Measurements from ENCODE around the gene APOBEC3C.
"Not testable (repeated sequence)": the region's sequence is repeated elsewhere in the genome, so short reads cannot be mapped to it uniquely, and the experiment has no call there.

The APOBEC3C gene

GRCh38 chr22:38973289-38974169 lies 40.5 kb upstream of the APOBEC3C start:
- Histone ChIP-seq H3K27ac (no peak overlapping the region), H3K4me3 (no peak overlapping the region)
- DNase-seq (ENCODE audit: low spot score): no peak
- TF ChIP-seq, protein P1, sequence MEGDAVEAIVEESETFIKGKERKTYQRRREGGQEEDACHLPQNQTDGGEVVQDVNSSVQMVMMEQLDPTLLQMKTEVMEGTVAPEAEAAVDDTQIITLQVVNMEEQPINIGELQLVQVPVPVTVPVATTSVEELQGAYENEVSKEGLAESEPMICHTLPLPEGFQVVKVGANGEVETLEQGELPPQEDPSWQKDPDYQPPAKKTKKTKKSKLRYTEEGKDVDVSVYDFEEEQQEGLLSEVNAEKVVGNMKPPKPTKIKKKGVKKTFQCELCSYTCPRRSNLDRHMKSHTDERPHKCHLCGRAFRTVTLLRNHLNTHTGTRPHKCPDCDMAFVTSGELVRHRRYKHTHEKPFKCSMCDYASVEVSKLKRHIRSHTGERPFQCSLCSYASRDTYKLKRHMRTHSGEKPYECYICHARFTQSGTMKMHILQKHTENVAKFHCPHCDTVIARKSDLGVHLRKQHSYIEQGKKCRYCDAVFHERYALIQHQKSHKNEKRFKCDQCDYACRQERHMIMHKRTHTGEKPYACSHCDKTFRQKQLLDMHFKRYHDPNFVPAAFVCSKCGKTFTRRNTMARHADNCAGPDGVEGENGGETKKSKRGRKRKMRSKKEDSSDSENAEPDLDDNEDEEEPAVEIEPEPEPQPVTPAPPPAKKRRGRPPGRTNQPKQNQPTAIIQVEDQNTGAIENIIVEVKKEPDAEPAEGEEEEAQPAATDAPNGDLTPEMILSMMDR (IDR thresholded peaks at IDR 0.05): no peak

DNA sequence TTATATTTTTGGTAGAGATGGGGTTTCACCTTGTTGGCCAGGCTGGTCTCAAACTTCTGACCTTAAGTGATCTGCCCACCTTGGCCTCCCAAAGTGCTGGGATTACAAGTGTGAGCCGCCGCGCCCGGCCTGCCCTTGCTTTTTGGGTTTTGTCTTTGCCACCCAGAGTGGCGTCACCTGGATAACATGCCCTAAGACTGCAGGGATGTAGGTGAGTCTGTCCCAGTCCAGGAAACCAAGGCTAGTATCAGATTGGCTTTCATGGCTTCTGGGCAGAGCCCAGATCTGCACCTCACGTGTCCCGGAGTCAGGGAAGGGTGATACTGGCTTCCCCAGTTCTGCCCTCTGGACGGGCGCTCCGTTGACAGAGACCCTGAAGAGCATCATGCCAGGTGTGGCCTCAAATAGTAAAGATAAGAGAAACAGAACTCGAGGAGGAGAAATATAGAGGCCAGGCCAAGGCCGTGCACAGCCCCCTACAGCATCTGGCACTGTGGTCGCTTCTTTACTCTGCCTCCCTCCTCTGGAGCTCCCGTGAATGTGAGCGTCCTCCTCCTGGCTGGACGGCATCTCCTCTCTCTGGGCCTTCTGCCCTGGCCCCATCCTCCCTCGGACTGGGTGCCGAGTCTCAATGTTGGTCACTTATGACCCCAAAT lies 39.8 kb upstream of the APOBEC3C start:
- no peak overlapping the region for H3K27ac ChIP-seq
- no peak overlapping the region for H3K4me3 ChIP-seq
- DNase-seq (ENCODE audit: low spot score): no peak
- TF ChIP-seq, protein P1 (IDR thresholded peaks at IDR 0.05): no peak

DNA sequence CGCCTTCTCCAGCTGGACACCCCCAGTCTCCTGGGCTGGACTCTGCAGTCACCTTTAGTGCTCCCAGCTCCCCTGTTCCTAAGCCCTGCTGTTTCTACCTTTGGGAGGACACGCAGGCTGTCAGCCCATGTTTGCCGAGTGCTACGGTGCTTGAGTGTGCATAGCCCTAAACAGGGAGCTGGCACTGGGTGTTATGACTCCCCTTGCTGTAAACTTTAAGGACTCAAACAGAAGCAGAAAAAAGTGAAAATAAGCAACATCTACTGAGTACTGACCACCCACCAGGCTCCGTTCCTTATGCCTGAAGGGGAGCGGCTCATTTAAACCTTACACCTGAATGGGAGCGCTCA lies 39.3 kb upstream of the APOBEC3C start:
- no peak overlapping the region for H3K27ac ChIP-seq
- TF ChIP-seq, protein P1 (IDR thresholded peaks at IDR 0.05): no peak

DNA sequence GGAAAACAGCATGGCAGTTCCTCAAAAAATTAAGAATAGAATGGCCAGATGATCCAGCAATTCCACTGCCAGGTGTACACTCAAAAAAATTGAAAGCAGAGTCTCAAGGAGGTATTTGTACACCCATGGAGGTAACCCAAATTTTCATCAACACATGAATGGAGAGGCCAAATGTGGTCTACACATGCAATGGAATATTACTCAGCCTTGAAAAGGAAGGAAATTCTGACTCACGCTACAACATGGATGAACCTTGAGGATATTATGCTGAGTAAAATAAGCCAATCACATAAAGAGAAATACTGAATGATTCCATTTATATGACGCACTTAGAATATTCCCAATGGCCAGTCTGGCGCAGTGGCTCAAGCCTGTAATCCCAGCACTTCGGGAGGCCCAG lies 36.8 kb upstream of the APOBEC3C start:
- DNase-seq (ENCODE audit: low spot score): not testable (repeated sequence)

More for the DNA sequence above, 39.3 kb upstream of the APOBEC3C start:
- H3K4me3 ChIP-seq: no peak overlapping the region
- DNase-seq (ENCODE audit: low spot score): no peak

DNA sequence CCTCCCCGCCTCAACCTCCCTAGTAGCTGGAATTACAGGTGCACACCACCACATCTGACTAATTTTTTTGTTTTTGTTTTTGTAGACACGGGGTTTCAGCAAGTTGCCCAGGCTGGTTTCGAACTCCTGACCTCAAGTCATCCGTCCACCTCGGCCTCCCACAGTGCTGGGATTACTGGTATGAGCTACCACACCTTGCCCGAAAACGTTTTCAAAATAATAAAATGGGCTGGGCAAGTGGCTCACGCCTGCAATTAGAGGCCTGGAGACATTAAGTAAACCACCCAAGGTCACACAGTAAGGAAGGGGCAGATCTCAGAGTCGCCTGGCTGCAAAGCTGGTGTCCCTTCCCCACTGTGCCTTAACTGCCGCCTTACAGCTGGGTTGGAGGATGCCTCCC lies 33.5 kb upstream of the APOBEC3C start:
- not testable (repeated sequence) for H3K4me3 ChIP-seq; H3K27ac ChIP-seq; DNase-seq (ENCODE audit: low spot score)

More for the DNA sequence above, 36.8 kb upstream of the APOBEC3C start:
- not testable (repeated sequence) for H3K27ac ChIP-seq, H3K4me3 ChIP-seq

DNA sequence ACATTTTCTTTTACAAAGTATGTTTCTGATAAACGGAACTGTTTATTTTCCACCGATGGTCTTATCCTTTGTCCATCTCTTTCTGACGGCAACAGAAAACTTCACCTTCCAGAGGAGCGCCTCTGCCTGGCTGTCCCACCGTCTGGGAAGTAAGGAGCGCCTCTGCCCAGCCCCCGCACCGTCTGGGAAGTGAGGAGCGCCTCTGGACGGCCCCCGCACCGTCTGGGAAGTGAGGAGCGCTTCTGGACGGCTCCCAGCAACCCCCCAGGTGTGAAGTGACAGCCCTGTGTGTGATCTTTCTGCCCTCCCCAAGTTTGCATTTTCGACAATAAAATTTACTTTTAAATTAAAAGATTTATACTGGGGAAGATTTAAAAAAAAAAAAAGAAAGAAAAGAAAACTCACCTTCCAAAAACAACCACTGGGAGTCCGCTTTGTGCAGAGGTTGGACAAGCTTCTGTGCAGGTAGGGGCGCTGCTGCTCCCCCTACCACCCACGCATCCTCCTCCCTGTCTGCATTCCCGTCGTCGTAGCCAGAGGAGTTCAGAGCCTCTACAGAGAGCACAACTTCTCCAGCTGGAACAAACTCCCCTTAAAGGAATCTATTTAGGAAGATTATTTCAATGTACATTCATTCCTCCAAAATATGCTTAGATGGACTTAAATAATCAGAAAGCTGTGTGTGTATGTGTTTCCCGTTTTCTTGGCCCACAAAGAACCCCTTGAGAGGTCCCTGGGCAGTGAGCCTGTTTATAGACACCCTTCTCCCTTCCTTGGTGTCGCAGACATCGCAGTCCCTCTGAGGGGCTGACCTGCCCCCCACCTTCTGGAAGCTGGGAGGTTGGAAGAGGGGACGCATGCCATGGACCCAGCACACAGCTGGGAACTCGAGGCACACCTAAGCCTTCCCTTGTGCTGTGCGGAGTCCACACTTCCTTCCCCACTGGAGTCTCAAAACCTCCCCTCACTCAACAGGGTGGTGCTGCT lies 32.8 kb upstream of the APOBEC3C start:
- TF ChIP-seq, protein P1 (IDR thresholded peaks at IDR 0.05): no peak
- H3K27ac ChIP-seq: peak overlapping the region in 1 of 2 donors; percentile 67
- DNase-seq (ENCODE audit: low spot score): no peak
- peak overlapping the region; percentile 74 for H3K4me3 ChIP-seq

- Histone ChIP-seq H3K27ac (peak within 1 kb of the TSS in 1 of 2 donors; percentile 67), H3K4me3 (peak within 1 kb of the TSS; percentile 74)
- peak; percentile 89 for DNase-seq (ENCODE audit: low spot score)
- TF ChIP-seq, protein P1 (IDR thresholded peaks at IDR 0.05): no peak
These were observed 31.8 kb upstream of the APOBEC3C start, which contains the start of gene APOBEC3B for GRCh38 chr22:38981992-38982927. TSS of gene APOBEC3B (plus strand) at chr22:38982347. CDS start at chr22:38982454, 107 bp downstream.
